Caco-2 (cell line): Measurements from ENCODE around the gene ATF6. TPM values are rescaled to one million over a fixed set of nuclear protein-coding genes. Genes with fewer than 3 reads are reported as not detected.

Source experiments
- BruUV-seq: library from RNA; stranded (reverse); fragments of 400-500 nt; replicated peaks from 2 replicates; lab custom pipeline; 2021; lab: Mats Ljungman, UMichigan
- CTCF ChIA-PET: fragments of 300-600 bp; sonication (Branson Sonifier 250); formaldehyde crosslinking; loops from one replicate; lab custom pipeline; 2022; ENCODE audit warnings: antibody characterized with exemption; lab: Charles Lee
- POLR2A ChIA-PET: fragments of 300-600 bp; sonication (Branson Sonifier 250); formaldehyde crosslinking; loops from one replicate; lab custom pipeline; 2022; ENCODE audit warnings: antibody characterized with exemption; lab: Charles Lee
- DNase-seq, 2 experiments: peaks; one replicate each; pipeline versions ENCODE4 v3.0.0 to v3.0.0-alpha.2; 2020 to 2022
- H3K27me3 ChIP-seq: replicated peaks from 2 replicates; pipeline ENCODE4 v1.6.0; 2011; ENCODE audit warnings: low read length; ENCODE audit not compliant: control insufficient read depth, insufficient read depth
- H3K36me3 ChIP-seq: 2 replicates; pipeline ENCODE4 v1.5.1; 2011; ENCODE audit warnings: low read length; ENCODE audit not compliant: control insufficient read depth, insufficient read depth
- H3K4me1 ChIP-seq: fragments of 250-450 bp; sonication (Bioruptor Pico); 2 replicates; pipeline ENCODE4 v1.5.1; 2020; ENCODE audit warnings: mild to moderate bottlenecking
- H3K4me3 ChIP-seq: 2 replicates; pipeline ENCODE4 v1.5.1; 2011; ENCODE audit warnings: low read depth, mild to moderate bottlenecking, control low read depth, low read length
- H3K9me3 ChIP-seq: fragments of 250-450 bp; sonication (Bioruptor Pico); 2 replicates; pipeline ENCODE4 v1.5.1; 2020; ENCODE audit warnings: mild to moderate bottlenecking, moderate library complexity
- H3K27ac Mint-ChIP-seq: one replicate; pipeline ENCODE4 v1.8.0; 2022; ENCODE audit warnings: mixed read lengths; ENCODE audit not compliant: unreplicated experiment
- H3K27me3 Mint-ChIP-seq: one replicate; pipeline ENCODE4 v1.8.0; 2022; ENCODE audit warnings: mixed read lengths; ENCODE audit not compliant: insufficient read depth, unreplicated experiment
- H3K36me3 Mint-ChIP-seq: one replicate; pipeline ENCODE4 v1.8.0; 2022; ENCODE audit warnings: mild to moderate bottlenecking, mixed read lengths; ENCODE audit not compliant: insufficient read depth, unreplicated experiment
- H3K4me1 Mint-ChIP-seq: one replicate; pipeline ENCODE4 v1.8.0; 2022; ENCODE audit warnings: low read depth, mixed read lengths; ENCODE audit not compliant: unreplicated experiment
- H3K4me3 Mint-ChIP-seq: one replicate; pipeline ENCODE4 v1.8.0; 2022; ENCODE audit warnings: mild to moderate bottlenecking, moderate library complexity, mixed read lengths; ENCODE audit not compliant: unreplicated experiment
- H3K9me3 Mint-ChIP-seq: one replicate; pipeline ENCODE4 v1.8.0; 2022; ENCODE audit warnings: mixed read lengths; ENCODE audit not compliant: unreplicated experiment
- intact Hi-C: fragments of 100-400 bp; cut with micrococcal nuclease; formaldehyde crosslinking; loops from one replicate; pipeline ENCODE4 v1.10.0; 2022; ENCODE audit not compliant: unreplicated experiment
- total RNA-seq: library from RNA; stranded (reverse); gene quantifications from 2 replicates; pipeline ENCODE4 v1.2.3, GENCODE V29; 2022
- TF ChIP-seq, protein P1 (sequence below), 2 experiments: fragments of 200-600 bp in 1 of 2; IDR thresholded peaks; 1 replicate in 1 of 2; 2 replicates in 1 of 2; pipeline versions ENCODE4 v1.5.1 to v1.8.0; 2011 to 2022; ENCODE audit warnings: antibody characterized with exemption in 1 of 2, control low read depth in 1 of 2, inconsistent platforms in 1 of 2, low read depth in 1 of 2, low read length in 1 of 2, mild to moderate bottlenecking in 1 of 2, moderate library complexity in 1 of 2; ENCODE audit not compliant: insufficient read depth in 1 of 2, severe bottlenecking in 1 of 2, unreplicated experiment in 1 of 2

ATF6 gene
- total RNA-seq, 1 experiment from 2014 or later: 16.4 TPM

- intact Hi-C loops: no loop called here
- BruUV-seq: no TSS peak
- ChIA-PET CTCF (no interaction called here), POLR2A (no interaction called here)
- H3K9me3 ChIP-seq: peaks cover 11% of the 10 kb centered on the region; the same call in 1 of the 2 replicates
- Mint-ChIP-seq H3K27ac (no peak overlapping the region), H3K4me3 (no peak overlapping the region), H3K9me3 (peaks cover 6% of the 10 kb centered on the region), H3K36me3 (no peaks in the 10 kb centered on the region), H3K4me1 (no peaks in the 10 kb centered on the region), H3K27me3 (peaks cover 11% of the 10 kb centered on the region)
- no peaks in the 10 kb centered on the region for H3K36me3 ChIP-seq
- H3K4me3 ChIP-seq: no peak overlapping the region
- H3K27me3 ChIP-seq: no peaks in the 10 kb centered on the region
- H3K4me1 ChIP-seq: no peaks in the 10 kb centered on the region
- DNase-seq: no peak
- TF ChIP-seq, protein P1, sequence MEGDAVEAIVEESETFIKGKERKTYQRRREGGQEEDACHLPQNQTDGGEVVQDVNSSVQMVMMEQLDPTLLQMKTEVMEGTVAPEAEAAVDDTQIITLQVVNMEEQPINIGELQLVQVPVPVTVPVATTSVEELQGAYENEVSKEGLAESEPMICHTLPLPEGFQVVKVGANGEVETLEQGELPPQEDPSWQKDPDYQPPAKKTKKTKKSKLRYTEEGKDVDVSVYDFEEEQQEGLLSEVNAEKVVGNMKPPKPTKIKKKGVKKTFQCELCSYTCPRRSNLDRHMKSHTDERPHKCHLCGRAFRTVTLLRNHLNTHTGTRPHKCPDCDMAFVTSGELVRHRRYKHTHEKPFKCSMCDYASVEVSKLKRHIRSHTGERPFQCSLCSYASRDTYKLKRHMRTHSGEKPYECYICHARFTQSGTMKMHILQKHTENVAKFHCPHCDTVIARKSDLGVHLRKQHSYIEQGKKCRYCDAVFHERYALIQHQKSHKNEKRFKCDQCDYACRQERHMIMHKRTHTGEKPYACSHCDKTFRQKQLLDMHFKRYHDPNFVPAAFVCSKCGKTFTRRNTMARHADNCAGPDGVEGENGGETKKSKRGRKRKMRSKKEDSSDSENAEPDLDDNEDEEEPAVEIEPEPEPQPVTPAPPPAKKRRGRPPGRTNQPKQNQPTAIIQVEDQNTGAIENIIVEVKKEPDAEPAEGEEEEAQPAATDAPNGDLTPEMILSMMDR (IDR thresholded peaks at IDR 0.05; ENCODE audit: insufficient read depth in 1 of 2, low read depth in 1 of 2, low read length in 1 of 2, severe bottlenecking in 1 of 2, unreplicated experiment in 1 of 2): no peak
Measured at GRCh38 chr1:161987872-161988271, 221.8 kb downstream of the ATF6 start.

GRCh38 chr1:161988413-161988812 is 222.3 kb downstream of the ATF6 start:
- peaks cover 12% of the 10 kb centered on the region for H3K27me3 Mint-ChIP-seq
- no peaks in the 10 kb centered on the region for H3K36me3 ChIP-seq
- H3K4me3 ChIP-seq: no peak overlapping the region
- H3K4me1 Mint-ChIP-seq: no peaks in the 10 kb centered on the region
- H3K27me3 ChIP-seq: no peaks in the 10 kb centered on the region
- no TSS peak for BruUV-seq
- peaks cover 11% of the 10 kb centered on the region; the same call in 1 of the 2 replicates for H3K9me3 ChIP-seq
- TF ChIP-seq, protein P1 (IDR thresholded peaks at IDR 0.05; ENCODE audit: insufficient read depth in 1 of 2, low read depth in 1 of 2, low read length in 1 of 2, severe bottlenecking in 1 of 2, unreplicated experiment in 1 of 2): no peak
- peaks cover 10% of the 10 kb centered on the region for H3K9me3 Mint-ChIP-seq
- H3K36me3 Mint-ChIP-seq: no peaks in the 10 kb centered on the region
- no peak overlapping the region for H3K4me3 Mint-ChIP-seq
- H3K4me1 ChIP-seq: no peaks in the 10 kb centered on the region
- H3K27ac Mint-ChIP-seq: no peak overlapping the region
- intact Hi-C loops: no loop called here
- ChIA-PET CTCF (no interaction called here), POLR2A (no interaction called here)
- no peak for DNase-seq

DNA sequence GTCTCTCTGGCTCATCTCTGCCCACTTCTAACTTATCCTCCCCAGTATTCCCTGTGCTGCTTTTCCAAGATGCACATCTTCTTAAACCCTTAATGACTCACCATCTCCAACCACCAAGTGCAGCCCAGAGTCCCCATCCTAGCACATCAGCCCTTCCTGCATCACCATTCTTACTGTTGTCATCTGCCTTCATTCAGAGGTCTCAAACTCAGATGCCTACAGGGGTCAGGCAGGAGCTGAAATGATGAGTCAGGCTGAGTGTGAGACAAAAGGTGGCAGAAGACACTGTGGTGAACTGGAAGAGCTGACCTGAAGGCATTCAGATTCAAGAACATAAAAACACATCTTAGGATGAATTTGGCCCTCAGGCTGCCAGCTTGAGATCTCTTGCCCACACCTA is 223.0 kb downstream of the ATF6 start:
- no peak for DNase-seq
- Mint-ChIP-seq H3K4me1 (no peaks in the 10 kb centered on the region), H3K36me3 (no peaks in the 10 kb centered on the region), H3K9me3 (peaks cover 10% of the 10 kb centered on the region), H3K4me3 (no peak overlapping the region), H3K27ac (no peak overlapping the region), H3K27me3 (peaks cover 12% of the 10 kb centered on the region)
- no TSS peak for BruUV-seq
- CTCF ChIA-PET: no interaction called here
- H3K9me3 ChIP-seq: peaks cover 11% of the 10 kb centered on the region; the same call in 1 of the 2 replicates
- no peaks in the 10 kb centered on the region for H3K36me3 ChIP-seq
- H3K4me3 ChIP-seq: no peak overlapping the region
- intact Hi-C loops: no loop called here
- H3K4me1 ChIP-seq: no peaks in the 10 kb centered on the region
- no peaks in the 10 kb centered on the region for H3K27me3 ChIP-seq
- TF ChIP-seq, protein P1 (IDR thresholded peaks at IDR 0.05; ENCODE audit: insufficient read depth in 1 of 2, low read depth in 1 of 2, low read length in 1 of 2, severe bottlenecking in 1 of 2, unreplicated experiment in 1 of 2): no peak
- POLR2A ChIA-PET: no interaction called here
